Activated naive CD8-positive, alpha-beta T cell (primary cell): Measurements from ENCODE around the gene CCL26.
"Not testable (repeated sequence)": the region's sequence is repeated elsewhere in the genome, so short reads cannot be mapped to it uniquely, and the experiment has no call there.

ENCODE experiments used
- H3K27ac Mint-ChIP-seq: one replicate; pipeline ENCODE4 v1.8.0; 2021; ENCODE audit warnings: mixed read lengths
- H3K27me3 Mint-ChIP-seq: one replicate; pipeline ENCODE4 v1.8.0; 2021; ENCODE audit warnings: mixed read lengths
- H3K36me3 Mint-ChIP-seq: one replicate; pipeline ENCODE4 v1.8.0; 2021; ENCODE audit warnings: mixed read lengths
- H3K4me1 Mint-ChIP-seq: one replicate; pipeline ENCODE4 v1.8.0; 2021; ENCODE audit warnings: low read depth, mixed read lengths
- H3K4me3 Mint-ChIP-seq: one replicate; pipeline ENCODE4 v1.8.0; 2021; ENCODE audit warnings: mild to moderate bottlenecking, mixed read lengths
- H3K9me3 Mint-ChIP-seq: one replicate; pipeline ENCODE4 v1.8.0; 2021; ENCODE audit warnings: low read depth, mixed read lengths

Gene CCL26

GRCh38 chr7:75773958-75774357, 1.9 kb upstream of the CCL26 start:
- not testable (repeated sequence) for H3K4me3 Mint-ChIP-seq, H3K27me3 Mint-ChIP-seq, H3K27ac Mint-ChIP-seq, H3K9me3 Mint-ChIP-seq, H3K36me3 Mint-ChIP-seq
- H3K4me1 Mint-ChIP-seq: peaks cover 32% of the 10 kb centered on the region

GRCh38 chr7:75771224-75771623, 787 bp downstream of the CCL26 start:
- no peak overlapping the region for H3K4me3 Mint-ChIP-seq
- H3K36me3 Mint-ChIP-seq: no peaks in the 10 kb centered on the region
- H3K27ac Mint-ChIP-seq: no peak overlapping the region
- H3K9me3 Mint-ChIP-seq: no peaks in the 10 kb centered on the region
- H3K4me1 Mint-ChIP-seq: peaks cover 7% of the 10 kb centered on the region
- H3K27me3 Mint-ChIP-seq: no peaks in the 10 kb centered on the region

DNA sequence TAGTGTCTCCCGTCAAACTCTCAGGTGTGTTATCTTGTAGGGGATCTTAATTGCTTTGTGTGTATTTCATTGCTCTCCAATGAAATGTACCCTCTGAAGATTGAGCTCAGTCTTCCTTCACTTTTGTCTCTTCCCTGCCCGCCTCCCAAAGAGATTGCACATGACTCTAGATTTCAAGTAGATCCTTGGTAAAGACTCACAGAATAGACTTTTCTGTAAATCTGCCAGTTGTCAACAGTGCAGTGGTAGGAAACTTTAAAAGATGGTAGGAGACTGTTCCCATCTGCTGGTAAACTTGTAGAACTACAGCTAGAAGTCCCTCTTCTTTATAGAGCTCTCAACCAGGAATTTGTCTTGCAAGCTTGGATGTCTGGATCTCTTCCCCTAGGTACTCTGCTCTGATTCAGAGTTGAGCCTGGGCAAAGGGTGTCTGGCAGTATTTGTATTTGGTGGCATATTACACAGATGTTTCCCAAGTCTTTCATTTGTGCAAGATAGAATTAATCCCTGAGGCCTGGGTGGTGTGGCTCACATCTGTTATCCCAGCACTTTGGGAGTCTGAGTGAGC, 9.6 kb downstream of the CCL26 start:
- no peak overlapping the region for H3K27ac Mint-ChIP-seq
- peaks cover 3% of the 10 kb centered on the region for H3K4me1 Mint-ChIP-seq
- H3K4me3 Mint-ChIP-seq: no peak overlapping the region
- H3K9me3 Mint-ChIP-seq: no peaks in the 10 kb centered on the region
- no peaks in the 10 kb centered on the region for H3K27me3 Mint-ChIP-seq
- no peaks in the 10 kb centered on the region for H3K36me3 Mint-ChIP-seq

DNA sequence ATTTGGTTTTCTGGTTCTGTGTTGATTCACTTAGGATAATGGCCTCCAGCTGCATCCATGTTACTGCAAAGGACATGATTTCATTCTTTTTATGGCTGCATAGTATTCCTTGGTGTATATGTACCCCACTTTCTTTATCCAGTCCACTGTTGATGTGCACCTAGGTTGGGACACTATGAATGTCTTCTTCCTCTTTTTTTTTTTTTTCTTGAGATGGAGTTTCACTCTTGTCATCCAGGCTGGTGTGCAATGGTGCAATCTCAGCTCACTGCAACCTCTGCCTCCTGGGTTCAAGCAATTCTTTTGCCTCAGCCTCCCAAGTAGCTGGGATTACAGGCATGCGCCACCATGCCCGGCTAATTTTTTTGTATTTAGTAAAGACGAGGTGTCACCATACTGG, 10.2 kb downstream of the CCL26 start:
- H3K4me3 Mint-ChIP-seq, H3K27ac Mint-ChIP-seq, H3K9me3 Mint-ChIP-seq, H3K36me3 Mint-ChIP-seq, H3K4me1 Mint-ChIP-seq, H3K27me3 Mint-ChIP-seq: not testable (repeated sequence)

DNA sequence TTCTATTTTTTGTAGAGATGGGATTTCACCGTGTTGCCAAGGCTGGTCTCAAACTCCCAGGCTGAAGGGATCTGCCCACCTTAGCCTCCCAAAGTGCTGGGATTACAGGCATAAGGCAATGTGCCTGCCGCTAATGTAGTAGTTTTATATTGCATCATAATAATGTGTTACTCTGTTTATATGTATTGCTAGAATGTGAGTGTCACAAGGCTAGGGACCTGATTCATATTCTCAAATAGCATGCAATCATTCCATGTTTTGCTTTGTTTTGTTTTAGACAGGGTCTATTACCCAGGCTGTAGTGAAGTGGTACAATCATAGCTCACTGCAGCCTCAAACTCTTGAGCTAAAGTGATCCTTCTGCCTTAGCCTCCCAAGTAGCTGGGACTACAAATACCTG, 13.5 kb downstream of the CCL26 start:
- Mint-ChIP-seq H3K4me1 (peaks cover 3% of the 10 kb centered on the region), H3K4me3 (no peak overlapping the region), H3K9me3 (no peaks in the 10 kb centered on the region), H3K27me3 (no peaks in the 10 kb centered on the region), H3K36me3 (no peaks in the 10 kb centered on the region), H3K27ac (no peak overlapping the region)

DNA sequence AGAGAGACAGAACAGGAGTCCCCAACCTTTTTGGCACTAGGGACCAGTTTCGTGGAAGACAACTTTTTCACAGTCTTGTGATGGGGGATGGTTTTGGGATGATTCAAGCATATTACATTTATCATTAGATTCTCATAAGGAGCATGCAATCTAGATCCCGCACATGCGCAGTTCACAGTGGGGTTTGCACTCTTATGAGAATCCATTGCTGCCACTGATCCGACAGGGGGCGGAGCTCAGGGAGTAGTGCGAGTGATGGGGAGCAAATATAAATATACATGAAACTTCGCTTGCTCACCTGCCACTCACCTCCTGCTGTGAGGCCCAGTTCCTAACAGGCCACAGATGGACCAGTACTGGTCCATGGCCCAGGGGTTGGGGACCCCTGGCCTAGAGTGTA, 14.2 kb downstream of the CCL26 start:
- Mint-ChIP-seq H3K36me3 (no peaks in the 10 kb centered on the region), H3K4me3 (no peak overlapping the region), H3K4me1 (peaks cover 3% of the 10 kb centered on the region), H3K27ac (no peak overlapping the region), H3K9me3 (no peaks in the 10 kb centered on the region), H3K27me3 (no peaks in the 10 kb centered on the region)

- Mint-ChIP-seq H3K4me3 (no peak overlapping the region), H3K36me3 (no peaks in the 10 kb centered on the region), H3K27me3 (no peaks in the 10 kb centered on the region), H3K4me1 (no peaks in the 10 kb centered on the region), H3K9me3 (no peaks in the 10 kb centered on the region), H3K27ac (no peak overlapping the region)
Observed at GRCh38 chr7:75756991-75757676, 14.9 kb downstream of the CCL26 start.

- no peaks in the 10 kb centered on the region for H3K4me1 Mint-ChIP-seq
- no peaks in the 10 kb centered on the region for H3K36me3 Mint-ChIP-seq
- no peak overlapping the region for H3K4me3 Mint-ChIP-seq
- no peaks in the 10 kb centered on the region for H3K9me3 Mint-ChIP-seq
- H3K27me3 Mint-ChIP-seq: no peaks in the 10 kb centered on the region
- H3K27ac Mint-ChIP-seq: no peak overlapping the region
Observed at GRCh38 chr7:75756206-75756990, 15.6 kb downstream of the CCL26 start.

GRCh38 chr7:75743455-75743859, 28.6 kb downstream of the CCL26 start:
- H3K27ac Mint-ChIP-seq: no peak overlapping the region
- no peaks in the 10 kb centered on the region for H3K36me3 Mint-ChIP-seq
- no peaks in the 10 kb centered on the region for H3K27me3 Mint-ChIP-seq
- H3K4me3 Mint-ChIP-seq: no peak overlapping the region
- no peaks in the 10 kb centered on the region for H3K9me3 Mint-ChIP-seq
- H3K4me1 Mint-ChIP-seq: peaks cover 7% of the 10 kb centered on the region

DNA sequence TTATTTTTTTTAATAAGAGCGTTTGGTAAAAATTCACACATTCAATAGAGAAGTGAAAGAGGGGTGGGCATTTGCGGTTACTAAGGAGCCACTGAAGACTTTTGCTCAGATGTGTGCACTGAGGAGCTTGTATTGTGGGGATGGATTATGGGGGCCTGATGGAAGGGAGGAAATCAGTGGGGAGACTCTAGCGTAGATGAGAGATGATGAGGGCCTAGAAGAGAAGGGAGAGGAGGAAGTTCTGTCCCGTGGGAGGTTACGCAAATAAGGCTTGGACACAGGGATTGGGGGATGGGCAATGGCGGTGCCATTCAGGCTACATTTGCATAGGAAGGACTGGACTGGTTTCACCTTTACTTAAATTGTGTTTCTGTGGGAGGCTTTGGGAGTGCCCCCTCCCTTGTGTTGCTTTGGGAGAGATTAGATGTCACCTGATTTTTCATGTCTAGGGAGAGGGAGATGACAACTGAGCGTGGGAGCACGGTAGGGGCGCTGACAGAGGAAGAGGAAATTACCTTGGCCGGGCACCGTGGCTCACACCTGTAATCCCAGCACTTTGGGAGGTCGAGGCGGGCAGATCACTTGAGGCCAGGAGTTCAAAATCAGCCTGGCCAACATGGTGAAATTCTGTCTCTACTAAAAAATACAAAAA, 31.0 kb downstream of the CCL26 start:
- Mint-ChIP-seq H3K36me3 (peaks cover 2% of the 10 kb centered on the region), H3K27me3 (no peaks in the 10 kb centered on the region), H3K4me1 (peaks cover 17% of the 10 kb centered on the region), H3K9me3 (no peaks in the 10 kb centered on the region), H3K27ac (no peak overlapping the region), H3K4me3 (no peak overlapping the region)

GRCh38 chr7:75739796-75740672, 32.0 kb downstream of the CCL26 start:
- Mint-ChIP-seq H3K27me3 (no peaks in the 10 kb centered on the region), H3K4me3 (peak overlapping the region; percentile 93), H3K36me3 (peaks cover 2% of the 10 kb centered on the region), H3K9me3 (no peaks in the 10 kb centered on the region), H3K4me1 (peaks cover 17% of the 10 kb centered on the region), H3K27ac (peak overlapping the region; percentile 72)

- peak overlapping the region; percentile 72 for H3K27ac Mint-ChIP-seq
- no peaks in the 10 kb centered on the region for H3K9me3 Mint-ChIP-seq
- no peaks in the 10 kb centered on the region for H3K27me3 Mint-ChIP-seq
- peak overlapping the region; percentile 93 for H3K4me3 Mint-ChIP-seq
- H3K4me1 Mint-ChIP-seq: peaks cover 17% of the 10 kb centered on the region
- H3K36me3 Mint-ChIP-seq: peaks cover 2% of the 10 kb centered on the region
Observed at GRCh38 chr7:75738975-75739795, 32.8 kb downstream of the CCL26 start.

DNA sequence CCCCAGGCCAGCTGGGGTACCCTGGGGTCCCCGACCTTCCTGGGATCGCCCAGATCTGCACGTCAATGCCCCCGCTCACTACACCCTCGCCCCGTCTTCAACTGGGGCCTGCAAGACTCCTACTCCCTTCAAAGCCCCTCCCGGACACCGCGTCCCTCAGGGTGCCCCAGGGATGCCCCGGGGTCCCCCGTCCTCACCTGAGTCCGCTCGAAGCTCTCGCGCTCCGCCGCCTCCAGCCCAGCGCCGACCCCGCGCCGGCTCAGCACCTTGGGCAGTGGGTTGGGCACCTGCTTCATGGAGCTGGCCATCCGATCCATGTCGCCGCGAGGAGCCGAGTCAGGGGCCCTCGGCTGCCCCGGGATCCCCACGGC, 33.4 kb downstream of the CCL26 start, which contains the start of gene HIP1:
TSS of gene HIP1 (minus strand) at position 338 of the 371 bp plus-strand sequence. CDS start at position 317, 21 bp downstream.
- peak within 1 kb of the TSS; percentile 72 for H3K27ac Mint-ChIP-seq
- no peaks in the 10 kb centered on the region for H3K27me3 Mint-ChIP-seq
- H3K4me1 Mint-ChIP-seq: peaks cover 17% of the 10 kb centered on the region
- peak within 1 kb of the TSS; percentile 93 for H3K4me3 Mint-ChIP-seq
- H3K36me3 Mint-ChIP-seq: peaks cover 2% of the 10 kb centered on the region
- H3K9me3 Mint-ChIP-seq: no peaks in the 10 kb centered on the region
